Cerebellar nuclear complex (tissue), 1 donor: ENCODE measurements around the gene SURF4.
"Not testable (repeated sequence)": the region's sequence is repeated elsewhere in the genome, so short reads cannot be mapped to it uniquely, and the experiment has no call there.

Source experiments
- DNase-seq, 2 experiments: peaks; one replicate each; lab custom pipeline; 2025; lab: John Stamatoyannopoulos, UW

SURF4 gene

DNA sequence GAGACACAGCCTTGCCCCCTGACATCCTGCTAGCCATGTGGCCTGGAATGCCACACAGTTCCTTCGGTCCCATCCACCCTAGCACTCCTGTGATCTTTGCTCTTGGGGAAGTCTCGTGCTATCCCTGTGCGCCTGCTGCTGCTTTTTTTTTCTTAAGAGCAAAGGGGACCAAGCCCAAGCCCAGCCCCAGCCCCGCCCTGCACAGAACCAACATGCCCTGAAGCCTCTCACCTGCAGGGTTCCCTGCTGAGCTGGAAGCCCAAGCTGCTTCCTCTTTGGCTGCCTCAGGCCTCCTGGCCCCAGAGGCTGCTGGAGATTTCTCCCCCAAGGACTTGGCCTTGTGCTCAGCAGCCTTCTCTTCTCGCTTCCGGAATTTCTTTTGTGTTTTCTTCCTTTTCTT, 41.7 kb downstream of the SURF4 start:
- no peak for DNase-seq

DNA sequence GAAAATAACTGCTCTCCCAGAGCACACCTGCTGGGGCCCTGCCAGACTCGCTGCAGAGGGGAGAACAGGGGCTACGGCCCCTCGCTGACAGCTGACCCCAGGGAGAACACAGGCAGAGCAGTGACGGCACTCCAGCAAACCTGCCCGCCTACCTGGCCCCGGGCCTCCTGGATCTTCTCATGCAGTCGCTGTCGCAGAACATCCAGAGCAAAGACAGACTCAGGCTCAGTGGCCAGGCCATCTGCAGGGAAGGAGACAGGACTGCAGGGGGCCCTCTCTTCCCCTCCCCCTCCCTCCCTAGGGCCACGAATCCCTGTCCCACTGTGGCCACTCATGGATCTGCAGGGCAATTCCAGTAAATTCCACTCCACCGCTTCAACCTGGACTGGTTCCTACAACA, 42.3 kb downstream of the SURF4 start:
- no peak for DNase-seq

DNA sequence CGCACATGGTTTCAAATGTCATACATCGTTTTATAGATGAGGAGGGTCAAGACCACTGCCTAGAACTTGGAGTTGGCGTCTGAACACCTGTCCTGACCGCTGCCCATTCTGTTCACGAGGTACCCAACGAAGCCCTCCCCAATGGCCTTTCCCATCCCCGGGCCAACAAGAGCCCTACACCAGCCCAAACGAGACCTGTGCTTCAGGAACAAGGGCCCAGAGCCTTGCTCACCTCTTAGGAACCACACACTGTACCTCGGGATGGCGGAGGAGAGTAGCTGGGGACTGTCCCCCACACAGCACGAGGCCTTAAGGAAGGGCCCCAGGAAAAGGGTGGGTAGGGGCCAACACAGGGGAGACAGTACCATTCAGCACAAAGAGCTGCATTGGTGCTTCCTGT, 42.8 kb downstream of the SURF4 start:
- DNase-seq, result no peak

DNA sequence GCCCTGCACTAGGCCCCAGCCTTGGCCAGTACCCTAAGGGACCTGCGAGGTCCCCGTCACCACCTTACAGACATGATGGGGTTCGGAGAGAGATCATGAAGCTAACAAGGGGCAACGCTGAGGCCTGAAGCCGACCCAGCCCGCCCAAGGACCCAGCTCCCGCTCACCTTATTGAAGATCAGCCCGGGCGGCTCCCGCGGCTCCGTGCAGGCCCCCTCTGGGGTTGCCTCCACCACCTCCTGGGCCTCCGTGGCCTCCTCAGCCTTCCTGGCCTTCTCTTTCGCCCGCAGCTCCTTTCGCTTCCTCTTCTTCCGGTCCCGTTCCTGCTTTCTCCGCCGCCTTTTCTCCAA, 43.5 kb downstream of the SURF4 start:
- DNase-seq, result no peak

DNA sequence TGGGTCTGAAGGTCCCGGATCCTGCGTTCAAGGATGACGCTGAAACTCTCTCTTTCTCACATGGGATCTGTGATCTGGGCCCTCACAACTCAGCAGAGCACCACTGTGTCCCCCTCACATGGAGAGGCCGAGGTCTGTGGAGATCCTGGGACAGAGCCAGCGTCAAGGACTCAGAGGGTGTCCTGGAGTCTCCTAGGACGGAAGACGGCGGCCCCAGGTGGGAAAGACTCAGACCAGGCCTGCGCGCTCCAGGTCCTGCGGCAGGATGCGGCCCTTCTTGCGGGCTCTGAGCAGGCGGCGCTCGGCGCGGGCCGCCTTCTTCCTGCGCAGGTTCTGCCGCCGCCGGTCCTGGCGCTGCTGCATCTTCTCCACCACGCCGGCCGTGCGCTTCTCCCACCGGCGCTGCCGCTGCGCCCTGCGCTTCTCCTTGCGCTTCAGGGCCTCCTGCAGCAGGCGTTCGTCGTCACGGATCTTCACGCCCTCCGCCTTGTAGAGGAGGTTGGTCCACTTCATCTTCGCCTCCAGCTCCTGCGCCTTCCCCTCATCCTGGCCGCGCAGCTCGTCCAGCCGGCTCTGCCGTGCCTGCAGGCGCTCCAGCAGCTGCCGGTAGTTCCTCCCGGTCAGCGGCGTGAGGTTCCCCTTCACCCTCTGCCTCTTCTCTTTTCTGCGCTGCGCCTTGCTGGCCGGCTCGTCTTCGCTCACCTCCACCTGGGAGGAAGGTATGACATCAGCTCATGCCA, 44.0 kb downstream of the SURF4 start:
- DNase-seq, result no peak

DNA sequence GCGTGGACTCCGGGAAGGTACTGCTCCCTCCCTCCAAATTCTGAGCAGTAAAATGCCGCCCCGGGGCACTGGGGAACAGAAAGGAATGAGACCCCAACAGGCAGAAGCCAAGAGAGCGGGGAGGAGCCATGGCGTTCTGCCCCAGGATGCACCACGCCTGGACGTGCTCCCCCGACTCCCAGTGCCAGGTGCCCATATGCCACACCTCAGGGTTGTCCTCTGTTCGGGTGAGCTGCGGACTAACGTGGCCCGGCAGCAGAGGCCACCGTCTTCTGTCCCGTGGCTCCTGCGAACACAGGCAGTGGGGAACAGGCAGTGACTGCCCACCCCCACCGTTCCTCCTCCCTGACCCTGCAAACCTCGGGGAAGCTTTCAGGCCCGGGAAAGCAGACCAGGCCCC, 44.6 kb downstream of the SURF4 start:
- no peak for DNase-seq

DNA sequence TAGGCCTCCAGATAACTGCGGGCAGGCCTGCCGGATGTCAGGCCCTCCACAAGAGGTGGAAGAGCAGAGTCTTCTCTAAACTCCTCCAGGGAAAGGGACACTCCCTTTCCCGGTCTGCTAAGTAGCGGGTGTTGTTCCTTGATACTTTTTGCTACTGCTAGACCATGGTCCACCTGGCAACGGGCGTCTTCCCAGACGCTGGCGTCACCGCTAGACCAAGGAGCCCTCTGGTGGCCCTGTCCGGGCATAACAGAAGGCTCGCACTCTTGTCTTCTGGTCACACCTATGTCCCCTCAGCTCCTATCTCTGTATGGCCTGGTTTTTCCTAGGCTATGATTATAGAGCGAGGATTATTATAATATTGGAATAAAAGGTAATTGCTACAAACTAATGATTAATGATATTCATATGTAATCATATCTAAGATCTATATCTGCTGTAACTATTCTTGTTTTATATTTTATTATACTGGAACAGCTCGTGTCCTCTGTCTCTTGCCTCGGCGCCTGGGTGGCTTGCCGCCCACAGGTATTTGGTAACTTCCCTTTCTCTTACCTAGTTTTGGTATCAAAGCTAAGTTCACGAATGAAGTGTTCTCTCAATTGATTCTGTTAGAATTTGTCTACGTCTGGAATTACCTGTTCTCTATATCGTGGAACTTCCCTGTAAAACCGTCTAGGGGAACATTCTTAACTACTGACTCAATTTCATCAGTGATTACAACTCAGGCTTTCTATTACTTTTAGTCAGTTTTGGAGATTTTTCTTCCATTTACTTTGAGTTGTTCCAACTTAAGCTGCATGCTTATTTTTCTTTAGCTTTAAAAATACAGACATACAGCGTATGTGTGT, 46.3 kb downstream of the SURF4 start:
- not testable (repeated sequence) for DNase-seq

DNA sequence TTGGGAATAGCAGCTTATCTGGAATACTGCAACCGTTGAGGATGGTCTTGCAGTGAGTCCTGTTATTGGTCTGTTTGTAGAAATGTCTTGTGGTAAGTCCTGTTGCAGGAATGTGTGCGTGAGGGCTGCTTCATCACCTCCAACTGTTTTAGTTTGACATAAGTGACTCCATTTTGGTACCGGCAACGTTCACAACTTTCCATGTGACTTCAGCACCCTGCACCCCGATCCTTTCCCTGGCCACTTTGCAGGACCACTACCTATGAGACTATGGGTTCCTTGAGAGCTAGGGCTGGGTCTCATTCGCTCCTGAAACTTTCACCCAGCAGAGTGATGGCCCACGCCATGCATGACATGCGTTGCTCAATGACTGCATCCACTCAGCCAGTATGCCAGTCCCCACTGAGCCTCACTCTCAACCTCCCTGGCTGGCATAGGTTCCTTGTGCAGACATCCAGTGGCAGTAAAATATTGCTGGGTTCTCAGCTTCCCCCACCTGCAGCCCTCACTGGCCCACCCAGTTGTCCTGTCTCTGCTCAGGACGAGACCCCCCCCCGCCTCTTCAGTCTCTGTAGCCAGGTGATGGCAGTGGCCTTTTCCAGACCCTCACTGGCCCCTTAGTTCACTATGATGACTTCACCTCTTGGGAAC, 47.9 kb downstream of the SURF4 start:
- DNase-seq, result no peak

DNA sequence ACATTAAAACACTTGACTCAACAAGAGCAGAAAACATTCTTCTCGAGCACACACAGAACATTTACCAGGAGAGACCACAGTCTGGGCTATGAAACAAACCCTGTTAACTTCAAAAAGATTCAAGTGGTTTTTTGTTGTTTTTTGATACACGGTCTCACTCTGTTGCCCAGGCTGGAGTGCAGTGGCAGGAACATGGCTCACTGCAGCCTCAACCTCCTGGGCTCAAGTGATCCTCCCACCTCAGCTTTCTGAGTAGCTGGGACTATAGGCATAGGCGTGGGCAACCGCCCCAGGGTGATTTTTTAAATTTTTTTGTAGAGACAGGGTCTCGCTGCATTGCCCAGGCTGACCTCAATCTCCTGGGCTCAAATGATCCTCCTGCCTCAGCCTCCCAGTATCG, 48.8 kb downstream of the SURF4 start:
- DNase-seq, result not testable (repeated sequence)

DNA sequence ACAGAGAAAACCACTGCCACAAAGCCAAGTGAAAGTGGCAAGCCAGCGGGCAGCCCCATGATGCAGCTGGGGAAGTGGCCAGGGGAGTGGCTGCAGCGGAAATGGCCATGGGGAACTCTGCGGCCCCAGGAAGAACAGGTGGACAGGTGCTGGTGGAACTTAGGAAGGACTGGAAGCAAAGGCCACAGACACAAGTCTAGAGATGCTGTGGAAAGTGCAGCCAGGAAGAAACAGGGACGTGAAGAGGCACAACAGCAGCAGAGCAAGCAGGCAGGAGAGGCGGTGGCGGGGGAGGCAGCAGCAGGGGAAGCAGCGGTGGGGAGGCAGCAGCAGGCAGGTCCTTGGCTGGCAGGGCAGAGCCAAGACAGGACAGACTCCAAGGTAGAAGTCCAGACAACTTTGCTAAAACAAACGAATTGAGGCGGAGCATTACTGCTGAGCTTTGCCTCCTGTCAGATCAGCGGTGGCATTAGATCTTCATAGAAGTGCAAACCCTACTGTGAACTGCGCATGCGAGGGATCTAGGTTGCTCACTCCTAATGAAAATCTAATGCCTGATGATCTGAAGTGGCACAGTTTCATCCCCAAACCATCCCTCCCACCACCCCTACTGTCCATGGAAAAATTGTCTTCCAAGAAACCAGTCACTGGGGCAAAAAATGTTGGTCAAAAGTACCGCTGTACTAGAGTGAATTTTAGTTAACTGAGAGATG, 51.7 kb downstream of the SURF4 start:
- DNase-seq, result no peak

DNA sequence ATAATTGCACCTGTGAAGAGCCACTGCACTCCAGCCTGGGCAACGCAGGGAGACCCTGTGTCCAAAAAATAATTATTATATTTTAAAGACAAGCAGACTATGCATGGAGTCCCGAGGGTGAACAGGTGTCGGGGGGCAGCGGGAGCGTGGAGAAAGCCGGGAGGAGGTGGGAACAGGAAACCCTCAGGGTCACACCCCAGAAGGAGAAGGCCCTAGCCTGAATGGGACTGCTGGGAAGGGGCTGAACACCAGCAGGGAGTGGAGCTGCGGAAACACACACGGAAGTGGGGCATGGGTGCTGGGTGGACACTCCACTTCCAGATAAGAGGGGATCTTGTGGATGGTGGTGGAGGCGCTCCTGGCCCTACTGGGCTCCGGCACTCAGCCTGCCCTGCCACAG, 52.6 kb downstream of the SURF4 start:
- DNase-seq, result no peak

DNA sequence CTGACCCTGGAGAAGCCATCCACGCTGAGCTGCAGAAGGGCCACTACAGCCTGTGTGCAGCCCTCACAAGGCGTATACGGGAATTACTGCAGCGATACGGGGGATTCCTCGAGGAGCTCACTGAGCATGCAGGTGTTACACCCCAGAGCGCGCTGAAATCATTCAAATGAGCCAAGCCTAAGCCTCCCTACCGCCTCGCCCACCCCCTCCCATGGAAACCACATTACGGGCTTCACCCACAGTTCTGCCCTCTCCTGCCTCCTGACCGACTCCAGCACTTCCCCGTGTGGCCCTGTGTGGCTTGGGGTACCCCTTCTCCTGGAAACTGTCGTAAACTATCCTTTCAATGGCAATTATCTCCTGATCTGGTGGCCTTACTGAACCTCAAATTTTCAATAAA, 53.2 kb downstream of the SURF4 start:
- DNase-seq, result no peak

DNA sequence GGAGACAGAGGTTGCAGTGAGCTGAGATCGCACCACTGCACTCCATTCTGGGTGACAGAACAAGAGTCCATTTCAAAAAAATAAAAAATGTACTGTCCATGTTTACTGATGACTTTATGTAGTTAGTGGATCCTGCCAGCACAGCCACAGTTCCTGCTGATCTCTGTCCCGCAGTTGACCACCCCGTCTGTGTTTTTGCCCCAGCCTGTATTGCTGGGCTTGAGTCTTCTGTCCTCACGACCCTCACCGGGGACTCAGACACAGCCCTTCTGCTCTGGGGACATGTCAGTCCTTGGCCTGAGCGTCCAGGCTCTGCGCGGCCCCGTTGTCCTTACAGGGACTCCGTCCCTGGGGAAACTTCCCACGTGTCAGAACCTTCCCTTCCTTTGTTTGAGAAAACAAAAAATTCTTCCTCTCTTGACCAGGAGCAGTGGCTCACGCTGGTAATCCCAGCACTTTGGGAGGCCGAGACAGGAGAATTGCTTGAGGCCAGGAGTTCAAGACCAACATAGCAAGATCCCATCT, 54.4 kb downstream of the SURF4 start:
- no peak for DNase-seq

DNA sequence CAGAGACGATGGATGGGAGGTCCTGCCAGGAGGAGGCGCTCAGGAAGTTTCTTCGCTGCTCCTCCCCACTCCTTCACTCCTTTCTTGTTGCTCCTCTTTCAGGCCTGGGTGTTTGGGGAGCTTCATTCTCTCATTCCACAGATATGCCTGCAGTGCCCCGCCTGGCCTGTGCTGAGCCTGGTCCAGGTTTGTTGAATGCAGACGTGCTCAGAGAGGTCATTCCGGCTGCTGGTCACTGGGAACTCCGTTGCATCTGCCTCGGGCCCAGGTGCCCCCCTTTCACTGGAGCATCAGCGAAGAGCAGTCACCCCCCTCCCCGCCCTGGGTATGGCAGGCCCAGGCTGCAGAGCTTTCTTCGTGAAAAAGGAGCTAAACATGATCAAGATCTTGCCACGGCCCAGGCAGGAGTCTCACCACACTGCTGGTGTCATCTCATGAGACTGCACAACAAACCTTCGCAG, 55.4 kb downstream of the SURF4 start:
- DNase-seq, result no peak

DNA sequence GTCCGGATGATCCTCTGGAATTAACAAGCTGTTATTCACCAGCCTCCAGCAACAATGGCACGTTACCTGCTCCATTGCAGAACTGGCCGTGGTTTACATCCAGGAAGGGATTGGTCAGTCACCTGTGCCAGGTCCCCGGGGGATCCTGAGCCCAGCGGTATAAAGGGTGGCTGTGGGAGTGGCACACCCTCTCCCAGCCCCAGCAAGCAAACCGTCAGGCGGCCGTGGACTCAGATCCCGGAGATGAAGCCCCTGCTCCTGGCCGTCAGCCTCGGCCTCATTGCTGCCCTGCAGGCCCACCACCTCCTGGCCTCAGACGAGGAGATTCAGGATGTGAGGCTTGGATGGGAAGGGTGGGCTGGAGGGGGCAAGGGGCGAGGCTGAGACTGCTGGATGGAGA, 58.3 kb downstream of the SURF4 start:
- DNase-seq, result not testable (repeated sequence)

DNA sequence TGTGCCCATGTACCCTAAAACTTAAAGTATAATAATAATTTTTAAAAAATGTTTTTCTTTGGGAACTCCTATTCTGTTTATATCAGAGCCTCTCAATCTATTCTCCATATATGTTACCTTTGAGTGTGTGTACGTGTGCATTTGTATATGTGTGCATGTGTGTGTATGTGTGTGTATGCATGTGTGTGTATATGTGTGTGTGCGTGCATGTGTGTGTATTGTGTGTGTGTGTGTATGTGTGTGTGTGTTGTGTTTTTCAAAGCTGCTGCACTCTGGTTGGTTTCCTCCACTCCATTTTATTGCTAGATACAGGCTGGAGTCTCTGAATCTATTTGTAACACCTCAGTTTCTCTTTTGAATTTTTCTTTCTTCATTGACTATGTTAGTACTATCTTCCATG, 59.9 kb downstream of the SURF4 start:
- no peak for DNase-seq
